ENCODE results near the gene BBX.

The BBX gene

DNA sequence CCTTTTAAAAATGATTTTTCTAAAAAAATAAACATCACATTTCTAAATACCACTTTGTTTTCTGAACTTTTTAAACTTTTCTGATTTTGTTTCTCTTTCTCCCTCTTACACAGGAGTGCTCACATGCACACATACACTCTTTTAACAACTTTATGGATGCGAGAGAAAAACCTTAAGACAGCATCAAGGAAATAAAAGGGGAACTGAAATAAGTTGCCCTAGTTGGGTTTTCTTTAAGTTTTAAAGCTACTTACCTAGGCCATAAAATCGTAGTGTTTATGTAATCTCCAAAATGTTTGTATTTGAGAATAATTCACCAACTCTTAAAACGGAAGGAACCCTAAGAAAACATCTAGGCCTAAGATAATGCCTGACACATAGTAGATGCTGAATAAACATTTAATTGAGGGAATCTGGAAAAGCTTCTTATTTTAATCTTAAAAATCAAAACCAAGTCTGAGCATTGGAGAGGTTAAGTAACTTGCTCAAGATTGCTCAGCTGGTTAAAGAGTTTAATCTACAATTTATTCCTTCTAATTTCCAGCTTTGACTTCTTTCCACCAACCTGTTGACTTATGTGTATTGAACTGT is 1.2 kb upstream of the BBX start:
- TF ChIP-seq TOX (CRISPR knock-in tag; IDR thresholded peaks at IDR 0.05; ENCODE audit: borderline replicate concordance): no peak
- no peak for TF ChIP-seq ZFP3 (CRISPR knock-in tag; IDR thresholded peaks at IDR 0.05)
- no peak for TF ChIP-seq ARNTL (CRISPR knock-in tag; IDR thresholded peaks at IDR 0.05; ENCODE audit: borderline replicate concordance, low read depth)
- TF ChIP-seq, protein P1, sequence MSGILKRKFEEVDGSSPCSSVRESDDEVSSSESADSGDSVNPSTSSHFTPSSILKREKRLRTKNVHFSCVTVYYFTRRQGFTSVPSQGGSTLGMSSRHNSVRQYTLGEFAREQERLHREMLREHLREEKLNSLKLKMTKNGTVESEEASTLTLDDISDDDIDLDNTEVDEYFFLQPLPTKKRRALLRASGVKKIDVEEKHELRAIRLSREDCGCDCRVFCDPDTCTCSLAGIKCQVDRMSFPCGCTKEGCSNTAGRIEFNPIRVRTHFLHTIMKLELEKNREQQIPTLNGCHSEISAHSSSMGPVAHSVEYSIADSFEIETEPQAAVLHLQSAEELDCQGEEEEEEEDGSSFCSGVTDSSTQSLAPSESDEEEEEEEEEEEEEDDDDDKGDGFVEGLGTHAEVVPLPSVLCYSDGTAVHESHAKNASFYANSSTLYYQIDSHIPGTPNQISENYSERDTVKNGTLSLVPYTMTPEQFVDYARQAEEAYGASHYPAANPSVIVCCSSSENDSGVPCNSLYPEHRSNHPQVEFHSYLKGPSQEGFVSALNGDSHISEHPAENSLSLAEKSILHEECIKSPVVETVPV (CRISPR knock-in tag; IDR thresholded peaks at IDR 0.05): no peak
- TF ChIP-seq TCF4 (CRISPR knock-in tag; IDR thresholded peaks at IDR 0.05; ENCODE audit: borderline replicate concordance): no peak
- TF ChIP-seq, protein P2, sequence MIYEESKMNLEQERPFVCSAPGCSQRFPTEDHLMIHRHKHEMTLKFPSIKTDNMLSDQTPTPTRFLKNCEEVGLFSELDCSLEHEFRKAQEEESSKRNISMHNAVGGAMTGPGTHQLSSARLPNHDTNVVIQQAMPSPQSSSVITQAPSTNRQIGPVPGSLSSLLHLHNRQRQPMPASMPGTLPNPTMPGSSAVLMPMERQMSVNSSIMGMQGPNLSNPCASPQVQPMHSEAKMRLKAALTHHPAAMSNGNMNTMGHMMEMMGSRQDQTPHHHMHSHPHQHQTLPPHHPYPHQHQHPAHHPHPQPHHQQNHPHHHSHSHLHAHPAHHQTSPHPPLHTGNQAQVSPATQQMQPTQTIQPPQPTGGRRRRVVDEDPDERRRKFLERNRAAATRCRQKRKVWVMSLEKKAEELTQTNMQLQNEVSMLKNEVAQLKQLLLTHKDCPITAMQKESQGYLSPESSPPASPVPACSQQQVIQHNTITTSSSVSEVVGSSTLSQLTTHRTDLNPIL (CRISPR knock-in tag; IDR thresholded peaks at IDR 0.05; ENCODE audit: low read depth): no peak
- no peak for TF ChIP-seq ESRRG (CRISPR knock-in tag; IDR thresholded peaks at IDR 0.05)
- no peak for TF ChIP-seq OSR1 (CRISPR knock-in tag; IDR thresholded peaks at IDR 0.05)
- TF ChIP-seq ZNF8 (CRISPR knock-in tag; IDR thresholded peaks at IDR 0.05): no peak
- no peak for TF ChIP-seq ISL1 (CRISPR knock-in tag; IDR thresholded peaks at IDR 0.05)
- ATAC-seq: no peak

DNA sequence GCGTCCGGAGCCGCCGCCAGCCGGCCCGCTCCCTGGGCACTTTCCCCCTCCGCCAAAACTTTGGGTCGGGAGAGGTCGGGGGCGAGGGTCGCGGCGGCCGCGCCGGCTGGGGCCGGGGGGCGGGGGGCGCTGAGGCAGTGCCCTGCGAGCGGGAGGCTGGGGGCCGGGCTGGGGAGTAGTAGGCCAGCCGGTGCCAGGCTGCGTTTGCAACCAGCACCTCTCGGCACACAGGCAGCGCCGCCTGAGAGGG is 452 bp downstream of the BBX start:
- peak; percentile 61 for ATAC-seq

DNA sequence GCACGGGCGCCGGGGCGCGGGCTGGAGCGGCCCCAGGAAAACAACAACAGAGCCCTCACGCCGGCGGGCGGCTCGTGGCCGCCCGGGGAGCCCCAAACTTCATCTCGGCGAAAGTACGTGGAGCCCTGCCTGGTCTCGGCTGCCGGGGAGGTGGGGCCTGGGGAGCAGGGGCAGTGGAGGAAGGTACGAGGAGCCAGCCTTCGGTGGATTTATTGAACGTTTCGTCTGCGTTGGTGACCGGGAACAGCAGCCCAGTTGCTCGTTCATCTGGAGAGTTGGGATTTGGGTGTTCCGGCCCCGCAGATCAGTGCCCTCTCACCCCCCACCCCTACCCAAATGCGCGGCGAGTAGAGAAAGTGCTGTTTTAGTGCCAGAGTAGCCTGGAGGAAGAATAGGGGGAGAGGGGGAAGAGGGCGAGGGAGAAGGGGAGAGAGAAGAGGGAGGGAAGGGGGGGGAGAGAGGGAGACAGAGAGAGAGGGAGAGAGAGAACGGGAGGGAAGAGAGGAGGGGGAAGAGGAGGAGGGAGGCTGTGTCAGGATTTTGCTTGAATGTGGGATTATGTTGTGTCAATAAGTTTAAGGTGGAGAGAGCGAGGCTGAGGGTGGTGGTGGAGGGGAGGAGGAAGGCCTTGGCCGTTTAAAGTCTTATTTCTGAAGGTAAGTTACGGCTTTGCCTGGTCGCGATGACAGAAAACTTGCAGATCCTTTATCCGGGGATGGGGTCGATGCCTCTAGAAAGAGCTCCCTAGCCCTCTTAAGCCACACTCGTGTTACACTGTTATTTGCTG is 970 bp downstream of the BBX start:
- peak; percentile 49 for ATAC-seq
- no peak for TF ChIP-seq ZNF565 (CRISPR knock-in tag; conservative IDR thresholded peaks at IDR 0.05; ENCODE audit: low read depth)
- TF ChIP-seq GLIS3 (CRISPR knock-in tag; IDR thresholded peaks at IDR 0.05): no peak
- TF ChIP-seq TOX (CRISPR knock-in tag; IDR thresholded peaks at IDR 0.05; ENCODE audit: borderline replicate concordance): no peak
- no peak for TF ChIP-seq ISL1 (CRISPR knock-in tag; IDR thresholded peaks at IDR 0.05)
- no peak for TF ChIP-seq ARNTL (CRISPR knock-in tag; IDR thresholded peaks at IDR 0.05; ENCODE audit: borderline replicate concordance, low read depth)
- TF ChIP-seq ZNF8 (CRISPR knock-in tag; IDR thresholded peaks at IDR 0.05): no peak
- TF ChIP-seq, protein P3, sequence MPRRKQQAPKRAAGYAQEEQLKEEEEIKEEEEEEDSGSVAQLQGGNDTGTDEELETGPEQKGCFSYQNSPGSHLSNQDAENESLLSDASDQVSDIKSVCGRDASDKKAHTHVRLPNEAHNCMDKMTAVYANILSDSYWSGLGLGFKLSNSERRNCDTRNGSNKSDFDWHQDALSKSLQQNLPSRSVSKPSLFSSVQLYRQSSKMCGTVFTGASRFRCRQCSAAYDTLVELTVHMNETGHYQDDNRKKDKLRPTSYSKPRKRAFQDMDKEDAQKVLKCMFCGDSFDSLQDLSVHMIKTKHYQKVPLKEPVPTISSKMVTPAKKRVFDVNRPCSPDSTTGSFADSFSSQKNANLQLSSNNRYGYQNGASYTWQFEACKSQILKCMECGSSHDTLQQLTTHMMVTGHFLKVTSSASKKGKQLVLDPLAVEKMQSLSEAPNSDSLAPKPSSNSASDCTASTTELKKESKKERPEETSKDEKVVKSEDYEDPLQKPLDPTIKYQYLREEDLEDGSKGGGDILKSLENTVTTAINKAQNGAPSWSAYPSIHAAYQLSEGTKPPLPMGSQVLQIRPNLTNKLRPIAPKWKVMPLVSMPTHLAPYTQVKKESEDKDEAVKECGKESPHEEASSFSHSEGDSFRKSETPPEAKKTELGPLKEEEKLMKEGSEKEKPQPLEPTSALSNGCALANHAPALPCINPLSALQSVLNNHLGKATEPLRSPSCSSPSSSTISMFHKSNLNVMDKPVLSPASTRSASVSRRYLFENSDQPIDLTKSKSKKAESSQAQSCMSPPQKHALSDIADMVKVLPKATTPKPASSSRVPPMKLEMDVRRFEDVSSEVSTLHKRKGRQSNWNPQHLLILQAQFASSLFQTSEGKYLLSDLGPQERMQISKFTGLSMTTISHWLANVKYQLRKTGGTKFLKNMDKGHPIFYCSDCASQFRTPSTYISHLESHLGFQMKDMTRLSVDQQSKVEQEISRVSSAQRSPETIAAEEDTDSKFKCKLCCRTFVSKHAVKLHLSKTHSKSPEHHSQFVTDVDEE (CRISPR knock-in tag; IDR thresholded peaks at IDR 0.05): no peak
- no peak for TF ChIP-seq TCF4 (CRISPR knock-in tag; IDR thresholded peaks at IDR 0.05; ENCODE audit: borderline replicate concordance)
- TF ChIP-seq, protein P4, sequence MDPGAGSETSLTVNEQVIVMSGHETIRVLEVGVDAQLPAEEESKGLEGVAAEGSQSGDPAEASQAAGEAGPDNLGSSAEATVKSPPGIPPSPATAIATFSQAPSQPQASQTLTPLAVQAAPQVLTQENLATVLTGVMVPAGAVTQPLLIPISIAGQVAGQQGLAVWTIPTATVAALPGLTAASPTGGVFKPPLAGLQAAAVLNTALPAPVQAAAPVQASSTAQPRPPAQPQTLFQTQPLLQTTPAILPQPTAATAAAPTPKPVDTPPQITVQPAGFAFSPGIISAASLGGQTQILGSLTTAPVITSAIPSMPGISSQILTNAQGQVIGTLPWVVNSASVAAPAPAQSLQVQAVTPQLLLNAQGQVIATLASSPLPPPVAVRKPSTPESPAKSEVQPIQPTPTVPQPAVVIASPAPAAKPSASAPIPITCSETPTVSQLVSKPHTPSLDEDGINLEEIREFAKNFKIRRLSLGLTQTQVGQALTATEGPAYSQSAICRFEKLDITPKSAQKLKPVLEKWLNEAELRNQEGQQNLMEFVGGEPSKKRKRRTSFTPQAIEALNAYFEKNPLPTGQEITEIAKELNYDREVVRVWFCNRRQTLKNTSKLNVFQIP (CRISPR knock-in tag; IDR thresholded peaks at IDR 0.05; ENCODE audit: borderline replicate concordance, low read depth): no peak

More for the DNA sequence above, 452 bp downstream of the BBX start:
- TF ChIP-seq ZNF565 (CRISPR knock-in tag; conservative IDR thresholded peaks at IDR 0.05; ENCODE audit: low read depth) (no peak), SNAI2 (CRISPR knock-in tag; IDR thresholded peaks at IDR 0.05) (no peak), ZFP30 (CRISPR knock-in tag; IDR thresholded peaks at IDR 0.05) (no peak), ZFP3 (CRISPR knock-in tag; IDR thresholded peaks at IDR 0.05) (no peak), BACH2 (CRISPR knock-in tag; IDR thresholded peaks at IDR 0.05; ENCODE audit: borderline replicate concordance) (no peak), OSR1 (CRISPR knock-in tag; IDR thresholded peaks at IDR 0.05) (no peak), TOX (CRISPR knock-in tag; IDR thresholded peaks at IDR 0.05; ENCODE audit: borderline replicate concordance) (no peak), ZC3H10 (CRISPR knock-in tag; IDR thresholded peaks at IDR 0.05) (no peak), CSDC2 (CRISPR knock-in tag; IDR thresholded peaks at IDR 0.05) (no peak), ESRRG (CRISPR knock-in tag; IDR thresholded peaks at IDR 0.05) (no peak)
- TF ChIP-seq, protein P1 (CRISPR knock-in tag; IDR thresholded peaks at IDR 0.05): no peak
- TF ChIP-seq, protein P2 (CRISPR knock-in tag; IDR thresholded peaks at IDR 0.05; ENCODE audit: low read depth): no peak
- TF ChIP-seq, protein P5, sequence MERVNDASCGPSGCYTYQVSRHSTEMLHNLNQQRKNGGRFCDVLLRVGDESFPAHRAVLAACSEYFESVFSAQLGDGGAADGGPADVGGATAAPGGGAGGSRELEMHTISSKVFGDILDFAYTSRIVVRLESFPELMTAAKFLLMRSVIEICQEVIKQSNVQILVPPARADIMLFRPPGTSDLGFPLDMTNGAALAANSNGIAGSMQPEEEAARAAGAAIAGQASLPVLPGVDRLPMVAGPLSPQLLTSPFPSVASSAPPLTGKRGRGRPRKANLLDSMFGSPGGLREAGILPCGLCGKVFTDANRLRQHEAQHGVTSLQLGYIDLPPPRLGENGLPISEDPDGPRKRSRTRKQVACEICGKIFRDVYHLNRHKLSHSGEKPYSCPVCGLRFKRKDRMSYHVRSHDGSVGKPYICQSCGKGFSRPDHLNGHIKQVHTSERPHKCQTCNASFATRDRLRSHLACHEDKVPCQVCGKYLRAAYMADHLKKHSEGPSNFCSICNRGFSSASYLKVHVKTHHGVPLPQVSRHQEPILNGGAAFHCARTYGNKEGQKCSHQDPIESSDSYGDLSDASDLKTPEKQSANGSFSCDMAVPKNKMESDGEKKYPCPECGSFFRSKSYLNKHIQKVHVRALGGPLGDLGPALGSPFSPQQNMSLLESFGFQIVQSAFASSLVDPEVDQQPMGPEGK (CRISPR knock-in tag; IDR thresholded peaks at IDR 0.05; ENCODE audit: borderline replicate concordance): no peak

Data from SK-N-SH treated with all-trans-retinoic acid at 6 μM for 48 hours (cell line).